ENCODE measurements around the gene RAI1. TPM values are rescaled to one million over a fixed set of nuclear protein-coding genes. Genes with fewer than 3 reads are reported as not detected.
A peak's percentile ranks its signal among the peaks of the same experiment; 100 is the strongest.

Gene RAI1
- total RNA-seq, 1 donor from 2014 or later: 39.1 TPM

DNA sequence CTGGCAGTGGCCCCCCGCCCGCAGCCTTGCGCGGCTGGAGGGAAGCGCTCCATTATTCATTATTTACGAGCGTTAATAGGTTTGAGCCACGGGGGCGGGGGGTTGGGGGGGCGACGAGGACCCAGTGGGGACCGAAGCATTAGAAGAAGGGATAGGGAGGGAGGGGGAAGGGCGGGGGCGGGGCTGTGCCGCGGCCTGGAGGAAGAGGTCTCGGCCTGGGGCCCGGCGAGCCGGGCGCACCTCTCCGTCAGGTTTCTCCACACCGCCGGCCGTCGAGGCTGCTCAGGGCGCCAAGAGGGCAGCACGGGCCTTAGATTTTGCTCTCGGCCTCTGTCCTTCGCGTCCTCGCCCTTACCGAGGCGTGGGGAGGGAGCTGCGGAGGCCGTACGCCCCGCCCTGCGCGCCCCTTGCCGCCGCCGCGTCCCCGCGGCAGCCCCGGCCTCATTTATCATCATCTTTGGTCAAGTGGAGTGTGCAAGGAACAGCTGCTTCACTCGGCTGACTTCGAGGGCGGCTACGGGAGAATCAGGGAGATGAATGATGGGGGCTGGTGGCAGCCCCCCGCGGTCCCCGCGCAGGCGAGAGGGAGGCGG lies 101.4 kb downstream of the RAI1 start:
- DNase-seq (ENCODE audit: low read depth) (no peak), FAIRE-seq (no peak)
- Histone ChIP-seq H4K20me1 (ENCODE audit: insufficient read depth, low read length) (peaks cover 80% of the 10 kb centered on the region), H2AFZ (ENCODE audit: low read depth, low read length) (no peak overlapping the region), H3K4me1 (ENCODE audit: insufficient read depth, low read length) (peaks cover 35% of the 10 kb centered on the region), H3K27ac (ENCODE audit: low read depth, low read length) (no peak overlapping the region), H3K9ac (ENCODE audit: low read length) (no peak overlapping the region), H3K9me3 (ENCODE audit: insufficient read depth, low read depth, low read length) (no peaks in the 10 kb centered on the region), H3K4me2 (ENCODE audit: low read length) (peak overlapping the region; percentile 86), H3K4me3 (ENCODE audit: insufficient read depth, low read depth, low read length) (peak overlapping the region; percentile 46), H3K79me2 (ENCODE audit: insufficient read depth, low read length) (peaks cover 39% of the 10 kb centered on the region), H3K36me3 (ENCODE audit: insufficient read depth, low read length) (no peaks in the 10 kb centered on the region), H3K27me3 (ENCODE audit: insufficient read depth, low read length) (no peaks in the 10 kb centered on the region)
- peaks cover 37% of the 10 kb centered on the region for H3K4me1 Mint-ChIP-seq (ENCODE audit: low read depth, unreplicated experiment)
- no peaks in the 10 kb centered on the region for H3K9me3 Mint-ChIP-seq (ENCODE audit: unreplicated experiment)
- TF ChIP-seq, protein P1, sequence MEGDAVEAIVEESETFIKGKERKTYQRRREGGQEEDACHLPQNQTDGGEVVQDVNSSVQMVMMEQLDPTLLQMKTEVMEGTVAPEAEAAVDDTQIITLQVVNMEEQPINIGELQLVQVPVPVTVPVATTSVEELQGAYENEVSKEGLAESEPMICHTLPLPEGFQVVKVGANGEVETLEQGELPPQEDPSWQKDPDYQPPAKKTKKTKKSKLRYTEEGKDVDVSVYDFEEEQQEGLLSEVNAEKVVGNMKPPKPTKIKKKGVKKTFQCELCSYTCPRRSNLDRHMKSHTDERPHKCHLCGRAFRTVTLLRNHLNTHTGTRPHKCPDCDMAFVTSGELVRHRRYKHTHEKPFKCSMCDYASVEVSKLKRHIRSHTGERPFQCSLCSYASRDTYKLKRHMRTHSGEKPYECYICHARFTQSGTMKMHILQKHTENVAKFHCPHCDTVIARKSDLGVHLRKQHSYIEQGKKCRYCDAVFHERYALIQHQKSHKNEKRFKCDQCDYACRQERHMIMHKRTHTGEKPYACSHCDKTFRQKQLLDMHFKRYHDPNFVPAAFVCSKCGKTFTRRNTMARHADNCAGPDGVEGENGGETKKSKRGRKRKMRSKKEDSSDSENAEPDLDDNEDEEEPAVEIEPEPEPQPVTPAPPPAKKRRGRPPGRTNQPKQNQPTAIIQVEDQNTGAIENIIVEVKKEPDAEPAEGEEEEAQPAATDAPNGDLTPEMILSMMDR (IDR thresholded peaks at IDR 0.05; ENCODE audit: insufficient read depth, low read depth, low read length): no peak
- TF ChIP-seq EZH2 (IDR thresholded peaks at IDR 0.05; ENCODE audit: insufficient read depth, low read length): peak; percentile 25
- no peaks in the 10 kb centered on the region for H3K36me3 Mint-ChIP-seq (ENCODE audit: low read depth, unreplicated experiment)
- H3K27me3 Mint-ChIP-seq (ENCODE audit: low read depth, unreplicated experiment): no peaks in the 10 kb centered on the region
- H3K27ac Mint-ChIP-seq (ENCODE audit: unreplicated experiment): no peak overlapping the region
- H3K4me3 Mint-ChIP-seq (ENCODE audit: unreplicated experiment): peak overlapping the region; percentile 75

DNA sequence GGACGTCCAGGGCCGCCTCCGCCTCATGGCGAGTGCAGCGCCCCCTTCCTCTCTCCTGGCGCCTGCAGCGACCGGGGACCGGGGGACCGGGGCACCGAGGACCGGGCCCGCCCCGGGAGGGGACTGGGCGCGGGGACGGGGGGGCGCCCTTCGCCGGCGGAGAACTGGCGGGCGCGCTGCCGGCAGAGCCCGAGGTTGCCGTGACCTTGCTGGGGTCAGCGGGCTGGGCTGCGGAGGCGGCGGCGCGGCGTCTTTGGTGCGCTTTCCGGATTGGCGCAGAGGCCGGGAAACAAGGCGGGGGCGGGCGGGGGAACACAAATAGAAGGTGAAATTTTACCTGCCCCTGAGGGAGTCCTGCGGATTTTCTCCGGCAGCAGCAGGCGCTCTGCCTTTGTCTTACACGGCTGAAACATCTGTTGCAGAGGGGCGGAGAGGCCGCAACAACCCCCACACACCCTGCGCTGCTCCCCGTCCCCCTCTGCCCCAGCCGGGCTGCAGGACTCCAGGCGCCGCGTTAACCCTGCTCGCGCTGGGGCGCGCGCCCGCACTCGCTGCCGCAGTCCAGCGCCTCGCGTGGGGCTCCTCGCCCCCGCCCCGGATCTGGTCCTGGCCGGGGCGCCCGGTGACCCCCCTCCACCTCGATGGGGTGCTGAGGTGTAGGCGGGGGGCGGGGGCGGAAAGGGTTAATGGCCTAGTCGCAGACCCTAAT lies 102.0 kb downstream of the RAI1 start:
- H3K27ac ChIP-seq (ENCODE audit: low read depth, low read length): no peak overlapping the region
- peak overlapping the region; percentile 46 for H3K4me3 ChIP-seq (ENCODE audit: insufficient read depth, low read depth, low read length)
- no peaks in the 10 kb centered on the region for H3K27me3 ChIP-seq (ENCODE audit: insufficient read depth, low read length)
- no peaks in the 10 kb centered on the region for H3K36me3 ChIP-seq (ENCODE audit: insufficient read depth, low read length)
- H3K9me3 Mint-ChIP-seq (ENCODE audit: unreplicated experiment): no peaks in the 10 kb centered on the region
- FAIRE-seq (no peak), DNase-seq (ENCODE audit: low read depth) (peak; percentile 14)
- H3K79me2 ChIP-seq (ENCODE audit: insufficient read depth, low read length): peaks cover 45% of the 10 kb centered on the region
- peaks cover 80% of the 10 kb centered on the region for H4K20me1 ChIP-seq (ENCODE audit: insufficient read depth, low read length)
- no peak overlapping the region for H2AFZ ChIP-seq (ENCODE audit: low read depth, low read length)
- H3K4me3 Mint-ChIP-seq (ENCODE audit: unreplicated experiment): peak overlapping the region; percentile 83
- H3K9ac ChIP-seq (ENCODE audit: low read length): peak overlapping the region; percentile 7
- peaks cover 35% of the 10 kb centered on the region for H3K4me1 ChIP-seq (ENCODE audit: insufficient read depth, low read length)
- no peaks in the 10 kb centered on the region for H3K9me3 ChIP-seq (ENCODE audit: insufficient read depth, low read depth, low read length)
- H3K36me3 Mint-ChIP-seq (ENCODE audit: low read depth, unreplicated experiment): no peaks in the 10 kb centered on the region
- no peaks in the 10 kb centered on the region for H3K27me3 Mint-ChIP-seq (ENCODE audit: low read depth, unreplicated experiment)
- H3K27ac Mint-ChIP-seq (ENCODE audit: unreplicated experiment): no peak overlapping the region
- H3K4me1 Mint-ChIP-seq (ENCODE audit: low read depth, unreplicated experiment): peaks cover 39% of the 10 kb centered on the region
- TF ChIP-seq, protein P1 (IDR thresholded peaks at IDR 0.05; ENCODE audit: insufficient read depth, low read depth, low read length): no peak
- no peak for TF ChIP-seq EZH2 (IDR thresholded peaks at IDR 0.05; ENCODE audit: insufficient read depth, low read length)
- H3K4me2 ChIP-seq (ENCODE audit: low read length): peak overlapping the region; percentile 86
